Naive thymus-derived CD4-positive, alpha-beta T cell (primary cell): ENCODE measurements around the gene B3GNT5. TPM values are rescaled to one million over a fixed set of nuclear protein-coding genes. Genes with fewer than 3 reads are reported as not detected.
A peak's percentile ranks its signal among the peaks of the same experiment; 100 is the strongest.
"Not testable (repeated sequence)": the region's sequence is repeated elsewhere in the genome, so short reads cannot be mapped to it uniquely, and the experiment has no call there.

Source experiments
- ATAC-seq: fragments of 150-1000 bp; cut with Tn5 transposase; 2 replicates; pipeline ENCODE4 v1.10.0; 2021; ENCODE audit warnings: mild to moderate bottlenecking, moderate library complexity
- CTCF ChIA-PET: fragments of 350-600 bp; sonication (Branson Sonifier 250); formaldehyde crosslinking; loops from one replicate; lab custom pipeline; 2021; ENCODE audit warnings: antibody characterized with exemption; lab: Charles Lee
- POLR2A ChIA-PET: fragments of 350-600 bp; sonication (Branson Sonifier 250); formaldehyde crosslinking; loops from one replicate; lab custom pipeline; 2021; ENCODE audit warnings: antibody characterized with exemption, inconsistent platforms; lab: Charles Lee
- DNase-seq, 9 donors: peaks; one replicate each; pipeline versions ENCODE4 v3.0.0 to v3.0.0-alpha.2; 2020 to 2022; ENCODE audit warnings: mixed read lengths in 1 of 9
- H3K27ac ChIP-seq: one replicate; pipeline ENCODE4 v1.7.0; 2013; ENCODE audit warnings: mild to moderate bottlenecking, low read depth, low read length, moderate library complexity
- H3K27me3 ChIP-seq, 2 donors: one replicate each; pipeline ENCODE4 v1.7.0; 2013; ENCODE audit warnings: low read length in 2 of 2, mild to moderate bottlenecking in 2 of 2, moderate library complexity in 2 of 2; ENCODE audit not compliant: control insufficient read depth in 2 of 2, insufficient read depth in 2 of 2
- H3K36me3 ChIP-seq, 3 experiments: 1 replicate in 2 of 3; 2 replicates in 1 of 3; pipeline ENCODE4 v1.7.0; 2013; ENCODE audit warnings: low read length in 3 of 3, mild to moderate bottlenecking in 3 of 3, moderate library complexity in 1 of 3; ENCODE audit not compliant: insufficient read depth in 3 of 3, control insufficient read depth in 2 of 3
- H3K4me1 ChIP-seq, 2 donors: one replicate each; pipeline ENCODE4 v1.7.0; 2013; ENCODE audit warnings: low read length in 2 of 2, mild to moderate bottlenecking in 2 of 2, moderate library complexity in 1 of 2; ENCODE audit not compliant: control insufficient read depth in 2 of 2, insufficient read depth in 2 of 2
- H3K4me3 ChIP-seq: 2 replicates; pipeline ENCODE4 v1.7.0; 2013; ENCODE audit warnings: mild to moderate bottlenecking, low read length
- H3K9me3 ChIP-seq, 3 experiments: 1 replicate in 2 of 3; 2 replicates in 1 of 3; pipeline ENCODE4 v1.7.0; 2013; ENCODE audit warnings: low read length in 3 of 3; ENCODE audit not compliant: control insufficient read depth in 2 of 3
- H3K27ac Mint-ChIP-seq, 9 donors: one replicate each; pipeline ENCODE4 v1.8.0; 2020 to 2022; ENCODE audit warnings: mixed read lengths in 9 of 9, mild to moderate bottlenecking in 8 of 9, moderate library complexity in 5 of 9, inconsistent platforms in 2 of 9
- H3K27me3 Mint-ChIP-seq, 5 donors: one replicate each; pipeline ENCODE4 v1.8.0; 2021 to 2022; ENCODE audit warnings: mixed read lengths in 5 of 5, mild to moderate bottlenecking in 1 of 5
- H3K36me3 Mint-ChIP-seq, 5 donors: one replicate each; pipeline ENCODE4 v1.8.0; 2020 to 2022; ENCODE audit warnings: mixed read lengths in 5 of 5, mild to moderate bottlenecking in 3 of 5, inconsistent platforms in 1 of 5
- H3K4me1 Mint-ChIP-seq, 7 donors: one replicate each; pipeline ENCODE4 v1.8.0; 2020 to 2022; ENCODE audit warnings: mixed read lengths in 7 of 7, mild to moderate bottlenecking in 3 of 7, inconsistent platforms in 1 of 7
- H3K4me3 Mint-ChIP-seq, 10 donors: one replicate each; pipeline ENCODE4 v1.8.0; 2020 to 2022; ENCODE audit warnings: mild to moderate bottlenecking in 10 of 10, mixed read lengths in 10 of 10, moderate library complexity in 6 of 10, inconsistent platforms in 2 of 10
- H3K9me3 Mint-ChIP-seq, 11 donors: one replicate each; pipeline ENCODE4 v1.8.0; 2020 to 2022; ENCODE audit warnings: mixed read lengths in 11 of 11, mild to moderate bottlenecking in 4 of 11, inconsistent platforms in 1 of 11, moderate library complexity in 1 of 11
- intact Hi-C, 2 donors: fragments of 100-400 bp; cut with micrococcal nuclease; formaldehyde crosslinking; loops; one replicate each; pipeline ENCODE4 v1.15.1; 2023
- polyA plus RNA-seq, 2 donors: library from polyadenylated mRNA; unstranded; fragments of 300-500 nt; fragmentation: Illumina TruSeq; gene quantifications; one replicate each; pipeline ENCODE4 v1.2.3, GENCODE V29; 2021
- total RNA-seq, 6 experiments: library from RNA in 5 of 6; stranded (reverse) in 5 of 6; gene quantifications; 1 replicate in 5 of 6; 2 replicates in 1 of 6; pipeline ENCODE4 v1.2.3 and lab custom pipeline; 2021 to 2026

The B3GNT5 gene
- total and polyA plus RNA-seq, 7 experiments from 2014 or later, result 0.22 to 13.1 (median 1.5) TPM; not detected in 2

DNA sequence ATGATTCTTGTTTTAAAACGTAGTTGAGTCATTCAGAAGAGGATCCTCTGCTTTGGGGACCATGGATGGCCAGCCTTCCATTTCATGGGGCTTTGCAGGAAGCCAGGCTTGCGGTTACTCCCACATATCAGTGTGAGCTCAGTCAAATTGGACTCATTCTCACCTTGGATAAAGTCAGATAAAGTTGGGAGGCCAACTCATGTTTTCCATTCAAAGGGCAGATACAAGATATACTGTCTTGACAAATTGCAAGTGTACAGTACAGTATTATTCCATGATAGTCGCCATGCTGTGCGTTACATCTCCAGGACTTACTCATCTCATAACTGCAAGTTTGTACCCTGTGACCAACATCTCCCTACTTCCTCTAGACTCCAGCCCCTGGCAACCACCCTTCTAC is 25.5 kb upstream of the B3GNT5 start:
- no peaks in the 10 kb centered on the region for H3K27me3 ChIP-seq

DNA sequence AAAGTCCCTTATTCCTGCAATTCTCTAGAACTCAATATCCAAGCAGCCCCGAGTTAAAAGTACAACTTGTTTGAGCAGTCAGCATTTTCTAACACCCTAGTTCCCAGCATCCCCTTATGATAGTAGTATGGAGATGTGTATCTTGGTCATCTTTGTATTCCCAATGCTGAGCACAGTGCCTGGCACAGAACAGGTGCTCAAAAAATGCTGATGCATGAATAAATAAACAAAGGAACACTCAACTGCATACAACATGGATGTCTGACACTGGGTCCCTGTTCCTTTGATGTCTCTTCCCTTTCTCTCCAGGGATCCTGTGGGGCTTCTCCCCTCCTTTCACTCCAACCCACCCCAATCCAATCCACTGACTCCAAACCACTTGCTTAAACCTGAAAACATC is 23.9 kb upstream of the B3GNT5 start:
- intact Hi-C loops, result no loop called here
- CTCF ChIA-PET, result no interaction called here
- no peak for DNase-seq

More for the DNA sequence above, 25.5 kb upstream of the B3GNT5 start:
- no peak overlapping the region for H3K4me3 Mint-ChIP-seq
- no peak overlapping the region for H3K27ac Mint-ChIP-seq
- intact Hi-C loops, result no loop called here
- H3K27me3 Mint-ChIP-seq, result no peaks in the 10 kb centered on the region
- peaks cover 7 to 16% (median 15%) of the 10 kb centered on the region in 7 donors for H3K4me1 Mint-ChIP-seq
- no peak for ATAC-seq
- no peaks in the 10 kb centered on the region for H3K9me3 ChIP-seq
- no peak overlapping the region for H3K4me3 ChIP-seq
- H3K36me3 ChIP-seq, result no peaks in the 10 kb centered on the region
- peaks cover 0 to 5% (median 0%) of the 10 kb centered on the region in 5 donors for H3K36me3 Mint-ChIP-seq
- ChIA-PET CTCF (interaction anchor here (0.8 kb wide), 1 partner anchor 25 kb away, joined by 3 read pairs; the partner anchor contains the start of gene B3GNT5), POLR2A (no interaction called here)
- H3K4me1 ChIP-seq, result peaks cover 0 to 4% of the 10 kb centered on the region in 2 donors
- no peak for DNase-seq
- no peaks in the 10 kb centered on the region for H3K9me3 Mint-ChIP-seq
- no peak overlapping the region for H3K27ac ChIP-seq

DNA sequence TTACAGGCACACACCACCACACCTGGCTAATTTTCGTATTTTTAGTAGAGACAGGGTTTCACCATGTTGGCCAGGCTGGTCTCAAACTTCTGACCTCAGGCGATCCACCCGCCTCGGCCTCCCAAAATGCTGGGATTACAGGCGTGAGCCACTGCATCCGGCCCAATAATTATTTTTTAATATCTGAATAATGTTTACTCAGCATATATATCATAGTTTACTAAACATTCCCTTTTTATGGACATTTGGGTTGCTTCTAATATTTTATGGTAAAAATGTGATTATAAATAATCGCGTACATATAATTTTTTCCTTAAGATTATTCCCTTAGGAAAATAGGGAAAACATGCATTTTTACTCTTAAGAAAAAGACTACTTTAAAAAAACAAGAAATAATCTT is 22.8 kb upstream of the B3GNT5 start:
- POLR2A ChIA-PET, intact Hi-C loops: not testable (repeated sequence)

More for the DNA sequence above, 23.9 kb upstream of the B3GNT5 start:
- Mint-ChIP-seq H3K27me3 (no peaks in the 10 kb centered on the region), H3K9me3 (no peaks in the 10 kb centered on the region), H3K36me3 (peaks cover 0 to 5% (median 0%) of the 10 kb centered on the region in 5 donors), H3K4me1 (peaks cover 9 to 13% (median 11%) of the 10 kb centered on the region in 7 donors), H3K27ac (no peak overlapping the region), H3K4me3 (no peak overlapping the region)
- ATAC-seq, result no peak
- Histone ChIP-seq H3K36me3 (no peaks in the 10 kb centered on the region), H3K27ac (no peak overlapping the region), H3K27me3 (no peaks in the 10 kb centered on the region), H3K4me3 (no peak overlapping the region), H3K9me3 (no peaks in the 10 kb centered on the region), H3K4me1 (peaks cover 0 to 4% of the 10 kb centered on the region in 2 donors)
- POLR2A ChIA-PET, result no interaction called here

DNA sequence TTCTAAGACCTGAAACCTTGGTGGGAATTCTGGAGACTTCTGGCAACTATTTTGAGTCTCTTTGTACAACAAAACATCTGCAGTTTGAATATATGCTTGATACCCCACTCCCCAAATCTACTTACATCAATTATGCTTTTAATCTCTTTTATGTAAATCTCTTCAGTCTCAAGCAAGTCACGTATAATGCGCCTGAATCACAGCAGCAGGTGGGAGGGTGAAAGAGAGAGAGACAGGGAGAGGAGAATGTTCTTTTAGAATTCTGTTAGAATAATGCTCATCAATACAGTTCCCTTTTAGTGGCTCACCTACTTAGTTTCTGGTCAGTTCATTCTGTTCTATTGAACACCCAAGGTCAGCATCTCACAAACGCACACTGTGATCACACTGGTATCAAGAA is 22.2 kb upstream of the B3GNT5 start:
- peaks cover 0 to 5% (median 0%) of the 10 kb centered on the region in 5 donors for H3K36me3 Mint-ChIP-seq
- no peaks in the 10 kb centered on the region for H3K9me3 Mint-ChIP-seq
- H3K9me3 ChIP-seq, result no peaks in the 10 kb centered on the region
- ChIA-PET POLR2A (no interaction called here), CTCF (interaction anchor here (0.6 kb wide), 1 partner anchor 1317 kb away, joined by 3 read pairs; no protein-coding TSS in a partner anchor)
- no peak overlapping the region for H3K27ac ChIP-seq
- no peak for DNase-seq
- peaks cover 0 to 3% (median 0%) of the 10 kb centered on the region in 7 donors for H3K4me1 Mint-ChIP-seq
- no peaks in the 10 kb centered on the region for H3K4me1 ChIP-seq
- no peaks in the 10 kb centered on the region for H3K27me3 Mint-ChIP-seq
- intact Hi-C loops, result no loop called here
- H3K4me3 Mint-ChIP-seq, result no peak overlapping the region
- ATAC-seq, result no peak
- no peaks in the 10 kb centered on the region for H3K27me3 ChIP-seq
- H3K4me3 ChIP-seq, result no peak overlapping the region
- H3K36me3 ChIP-seq, result no peaks in the 10 kb centered on the region
- no peak overlapping the region for H3K27ac Mint-ChIP-seq

More for the DNA sequence above, 22.8 kb upstream of the B3GNT5 start:
- DNase-seq, H3K9me3 Mint-ChIP-seq, ATAC-seq, CTCF ChIA-PET, H3K27ac ChIP-seq, H3K36me3 ChIP-seq, H3K27me3 Mint-ChIP-seq, H3K4me3 Mint-ChIP-seq, H3K4me1 Mint-ChIP-seq, H3K27me3 ChIP-seq, H3K36me3 Mint-ChIP-seq, H3K9me3 ChIP-seq, H3K4me1 ChIP-seq, H3K4me3 ChIP-seq, H3K27ac Mint-ChIP-seq: not testable (repeated sequence)

DNA sequence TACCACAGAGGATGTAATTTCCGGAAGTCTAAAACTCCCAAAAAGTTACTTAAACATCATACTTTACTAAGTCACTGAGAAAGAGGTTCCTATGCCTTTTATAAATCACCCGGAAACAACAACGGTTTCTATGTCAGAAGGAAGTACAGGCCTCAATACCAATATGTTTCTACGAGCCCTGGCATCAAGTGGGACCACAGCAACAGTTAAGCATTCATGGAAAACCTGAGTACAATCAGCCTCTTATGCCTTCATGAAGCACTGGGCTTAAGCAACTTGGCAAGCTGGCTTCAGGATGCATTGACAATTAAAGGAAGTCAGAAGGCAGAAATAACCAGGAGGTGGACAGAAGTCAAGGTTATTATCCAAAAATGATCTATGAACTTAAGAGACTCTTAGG is 19.1 kb upstream of the B3GNT5 start:
- Mint-ChIP-seq H3K27ac (peak overlapping the region in 2 of 9 donors; percentile 41 to 82), H3K4me1 (peaks cover 0 to 3% (median 0%) of the 10 kb centered on the region in 7 donors), H3K36me3 (peaks cover 0 to 1% (median 0%) of the 10 kb centered on the region in 5 donors), H3K4me3 (no peak overlapping the region), H3K9me3 (no peaks in the 10 kb centered on the region), H3K27me3 (no peaks in the 10 kb centered on the region)
- H3K9me3 ChIP-seq, result no peaks in the 10 kb centered on the region
- ATAC-seq, result no peak
- H3K36me3 ChIP-seq, result no peaks in the 10 kb centered on the region
- intact Hi-C loops, result no loop called here
- H3K4me3 ChIP-seq, result no peak overlapping the region
- H3K27me3 ChIP-seq, result no peaks in the 10 kb centered on the region
- CTCF ChIA-PET, result no interaction called here
- no peak for DNase-seq
- H3K4me1 ChIP-seq, result no peaks in the 10 kb centered on the region
- H3K27ac ChIP-seq, result no peak overlapping the region
- POLR2A ChIA-PET, result interaction anchor here (1.8 kb wide), 1 partner anchor 9 kb away, joined by 6 read pairs; no protein-coding TSS in a partner anchor

DNA sequence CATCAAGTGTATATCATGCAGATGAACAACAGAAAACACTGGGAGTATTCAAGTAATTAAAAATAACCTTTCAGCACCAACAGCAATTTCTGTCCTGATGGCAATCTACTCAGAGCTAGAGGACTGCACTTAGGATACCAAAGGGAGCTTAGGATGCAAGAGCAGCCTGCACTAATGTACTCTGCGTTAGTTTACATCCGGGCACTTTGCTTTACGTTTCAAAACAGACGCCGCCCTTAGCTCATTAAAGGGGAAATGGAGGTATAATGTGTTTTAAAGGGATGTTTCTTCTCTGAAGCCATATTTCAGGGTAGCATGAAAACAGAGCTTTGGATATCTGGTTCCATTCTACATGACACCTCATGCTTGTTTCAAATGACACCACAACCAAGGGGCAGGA is 14.0 kb upstream of the B3GNT5 start:
- no peak overlapping the region for H3K27ac ChIP-seq
- Mint-ChIP-seq H3K4me3 (no peak overlapping the region), H3K36me3 (peaks cover 5 to 25% (median 12%) of the 10 kb centered on the region in 5 donors), H3K9me3 (peaks cover 0 to 31% (median 25%) of the 10 kb centered on the region in 11 donors), H3K27me3 (peaks cover 9 to 20% (median 12%) of the 10 kb centered on the region in 5 donors), H3K4me1 (peaks cover 0 to under 1% (median 0%) of the 10 kb centered on the region in 7 donors), H3K27ac (no peak overlapping the region)
- H3K4me3 ChIP-seq, result no peak overlapping the region
- H3K27me3 ChIP-seq, result no peaks in the 10 kb centered on the region
- intact Hi-C loops, result no loop called here
- ChIA-PET CTCF (no interaction called here), POLR2A (no interaction called here)
- no peaks in the 10 kb centered on the region for H3K36me3 ChIP-seq
- peaks cover 0 to 11% (median 0%) of the 10 kb centered on the region in 3 experiments for H3K9me3 ChIP-seq
- no peaks in the 10 kb centered on the region for H3K4me1 ChIP-seq
- no peak for DNase-seq
- ATAC-seq, result no peak

DNA sequence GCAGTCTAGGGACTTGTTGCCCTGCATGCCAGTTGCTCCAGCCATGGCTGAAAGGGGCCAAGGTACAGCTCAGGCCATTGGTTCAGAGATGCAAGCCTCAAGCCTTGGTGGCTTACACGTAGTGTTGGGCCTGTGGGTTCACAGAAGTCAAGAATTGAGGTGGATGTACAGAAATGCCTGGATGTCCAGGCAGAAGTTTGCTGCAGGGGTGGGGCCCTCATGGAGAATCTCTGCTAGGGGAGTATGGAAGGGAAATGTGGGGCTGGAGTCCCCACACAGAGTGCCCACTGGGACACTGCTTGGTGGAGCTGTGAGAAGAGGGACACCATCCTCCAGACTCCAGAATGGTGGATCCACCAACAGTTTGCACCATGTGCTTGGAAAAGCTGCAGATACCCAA is 10.6 kb upstream of the B3GNT5 start:
- H3K4me3 Mint-ChIP-seq, result no peak overlapping the region
- CTCF ChIA-PET, result no interaction called here
- Histone ChIP-seq H3K9me3 (peaks cover 0 to 11% (median 0%) of the 10 kb centered on the region in 3 experiments), H3K36me3 (no peaks in the 10 kb centered on the region), H3K27ac (no peak overlapping the region), H3K27me3 (no peaks in the 10 kb centered on the region), H3K4me3 (no peak overlapping the region), H3K4me1 (no peaks in the 10 kb centered on the region)
- peaks cover 11 to 20% (median 12%) of the 10 kb centered on the region in 5 donors for H3K27me3 Mint-ChIP-seq
- H3K27ac Mint-ChIP-seq, result no peak overlapping the region
- no peak for ATAC-seq
- peaks cover 0 to 4% (median 0%) of the 10 kb centered on the region in 7 donors for H3K4me1 Mint-ChIP-seq
- H3K9me3 Mint-ChIP-seq, result peaks cover 0 to 37% (median 28%) of the 10 kb centered on the region in 11 donors
- POLR2A ChIA-PET, result no interaction called here
- DNase-seq, result no peak
- peaks cover 5 to 25% (median 14%) of the 10 kb centered on the region in 5 donors for H3K36me3 Mint-ChIP-seq
- intact Hi-C loops, result no loop called here
